HepG2 (cell line): ENCODE data around the gene ANKRD49. TPM values are rescaled to one million over a fixed set of nuclear protein-coding genes. Genes with fewer than 3 reads are reported as not detected.
A peak's percentile ranks its signal among the peaks of the same experiment; 100 is the strongest.

Source experiments
- DMTF1 ChIP-seq: sonication (generic); formaldehyde crosslinking; IDR thresholded peaks from 2 replicates; pipeline ENCODE4 v1.4.0; 2020; ENCODE audit warnings: mild to moderate bottlenecking, missing genetic modification reagents
- MAZ ChIP-seq, 2 experiments: sonication (generic) in 1 of 2; formaldehyde crosslinking in 1 of 2; IDR thresholded peaks; 2 replicates each; pipeline versions ENCODE4 v1.5.0 to v1.6.1; 2012 to 2020; ENCODE audit warnings: low read depth in 2 of 2, mild to moderate bottlenecking in 2 of 2, borderline replicate concordance in 1 of 2, improper control_type of control experiment in 1 of 2, low read length in 1 of 2, missing genetic modification reagents in 1 of 2, moderate library complexity in 1 of 2
- MED1 ChIP-seq: sonication (generic); formaldehyde crosslinking; IDR thresholded peaks from 2 replicates; pipeline ENCODE4 v1.4.0; 2020; ENCODE audit warnings: missing genetic modification reagents
- TSC22D2 ChIP-seq: sonication (generic); formaldehyde crosslinking; IDR thresholded peaks from 2 replicates; pipeline ENCODE4 v1.5.1; 2020; ENCODE audit warnings: missing genetic modification reagents, mild to moderate bottlenecking, borderline replicate concordance
- ZBTB49 ChIP-seq: sonication (generic); formaldehyde crosslinking; IDR thresholded peaks from 2 replicates; pipeline ENCODE4 v1.4.0; 2020; ENCODE audit warnings: missing genetic modification reagents, borderline replicate concordance
- ZKSCAN5 ChIP-seq: sonication (generic); formaldehyde crosslinking; IDR thresholded peaks from 2 replicates; pipeline ENCODE4 v1.5.1; 2020; ENCODE audit warnings: mild to moderate bottlenecking, missing genetic modification reagents
- ZNF567 ChIP-seq: sonication (generic); formaldehyde crosslinking; IDR thresholded peaks from 2 replicates; pipeline ENCODE4 v1.8.1; 2023; ENCODE audit warnings: mild to moderate bottlenecking, missing genetic modification reagents, borderline replicate concordance
- ZNF746 ChIP-seq: sonication (generic); formaldehyde crosslinking; IDR thresholded peaks from 2 replicates; pipeline ENCODE4 v1.8.0; 2022; ENCODE audit warnings: mild to moderate bottlenecking, missing genetic modification reagents
- ZNF777 ChIP-seq: sonication (generic); formaldehyde crosslinking; IDR thresholded peaks from 2 replicates; pipeline ENCODE4 v1.4.0; 2020; ENCODE audit warnings: missing genetic modification reagents
- ZSCAN30 ChIP-seq: sonication (generic); formaldehyde crosslinking; IDR thresholded peaks from 2 replicates; pipeline ENCODE4 v1.5.0; 2020; ENCODE audit warnings: mild to moderate bottlenecking, missing genetic modification reagents
- polyA plus RNA-seq, 8 experiments: library from polyadenylated mRNA; depleted of rRNA in 3 of 8; stranded (reverse) in 7 of 8; unstranded in 1 of 8; fragments of >200 nt; fragmentation: Illumina TruSeq in 4 of 8; extraction: Trizol in 4 of 8; gene quantifications; 2 replicates each; pipeline versions ENCODE4 v1.2.1 to v1.2.3, GENCODE V29; 2011 to 2016; ENCODE audit warnings: low read depth in 4 of 8, missing spikeins in 1 of 8, mixed read lengths in 1 of 8; ENCODE audit not compliant: insufficient read depth in 1 of 8
- total RNA-seq, 5 experiments: library from RNA; depleted of rRNA; stranded (reverse); fragments of >200 nt; fragmentation: Illumina TruSeq; extraction: Trizol; gene quantifications; 2 replicates each; pipeline ENCODE4 v1.2.3, GENCODE V29; 2016; ENCODE audit warnings: low read depth in 1 of 5
- TF ChIP-seq, protein P1 (sequence below): conservative IDR thresholded peaks from 2 replicates; pipeline ENCODE4 v1.6.1; 2018; ENCODE audit warnings: missing genetic modification reagents
- TF ChIP-seq, protein P2 (sequence below): sonication (generic); formaldehyde crosslinking; IDR thresholded peaks from 2 replicates; pipeline ENCODE4 v1.5.1; 2020; ENCODE audit warnings: mild to moderate bottlenecking, missing genetic modification reagents, moderate library complexity
- TF ChIP-seq, protein P3 (sequence below): IDR thresholded peaks from 2 replicates; pipeline ENCODE4 v1.6.1; 2016
- TF ChIP-seq, protein P4 (sequence below): sonication (generic); formaldehyde crosslinking; IDR thresholded peaks from 2 replicates; pipeline ENCODE4 v1.5.0; 2020; ENCODE audit warnings: missing genetic modification reagents, mild to moderate bottlenecking, borderline replicate concordance

The ANKRD49 gene
- total and polyA plus RNA-seq, 2 of the 13 experiments (the other 11 are each of a cell fraction or from before 2014, with no cell fraction given), result 14.2 to 14.3 TPM

- TF ChIP-seq ZBTB49 (CRISPR knock-in tag), result no peak
- TF ChIP-seq DMTF1 (CRISPR knock-in tag), result no peak
- peak; percentile 57; the same call in 1 of the 2 replicates for TF ChIP-seq ZNF777
- TF ChIP-seq ZSCAN30 (CRISPR knock-in tag), result no peak
- TF ChIP-seq, protein P1, sequence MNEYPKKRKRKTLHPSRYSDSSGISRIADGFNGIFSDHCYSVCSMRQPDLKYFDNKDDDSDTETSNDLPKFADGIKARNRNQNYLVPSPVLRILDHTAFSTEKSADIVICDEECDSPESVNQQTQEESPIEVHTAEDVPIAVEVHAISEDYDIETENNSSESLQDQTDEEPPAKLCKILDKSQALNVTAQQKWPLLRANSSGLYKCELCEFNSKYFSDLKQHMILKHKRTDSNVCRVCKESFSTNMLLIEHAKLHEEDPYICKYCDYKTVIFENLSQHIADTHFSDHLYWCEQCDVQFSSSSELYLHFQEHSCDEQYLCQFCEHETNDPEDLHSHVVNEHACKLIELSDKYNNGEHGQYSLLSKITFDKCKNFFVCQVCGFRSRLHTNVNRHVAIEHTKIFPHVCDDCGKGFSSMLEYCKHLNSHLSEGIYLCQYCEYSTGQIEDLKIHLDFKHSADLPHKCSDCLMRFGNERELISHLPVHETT, result no peak; the same call in 1 of the 2 replicates
- no peak for TF ChIP-seq ZNF567 (CRISPR knock-in tag)
- TF ChIP-seq, protein P2, sequence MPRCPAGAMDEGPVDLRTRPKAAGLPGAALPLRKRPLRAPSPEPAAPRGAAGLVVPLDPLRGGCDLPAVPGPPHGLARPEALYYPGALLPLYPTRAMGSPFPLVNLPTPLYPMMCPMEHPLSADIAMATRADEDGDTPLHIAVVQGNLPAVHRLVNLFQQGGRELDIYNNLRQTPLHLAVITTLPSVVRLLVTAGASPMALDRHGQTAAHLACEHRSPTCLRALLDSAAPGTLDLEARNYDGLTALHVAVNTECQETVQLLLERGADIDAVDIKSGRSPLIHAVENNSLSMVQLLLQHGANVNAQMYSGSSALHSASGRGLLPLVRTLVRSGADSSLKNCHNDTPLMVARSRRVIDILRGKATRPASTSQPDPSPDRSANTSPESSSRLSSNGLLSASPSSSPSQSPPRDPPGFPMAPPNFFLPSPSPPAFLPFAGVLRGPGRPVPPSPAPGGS (CRISPR knock-in tag), result no peak
- TF ChIP-seq MAZ (IDR thresholded peaks at IDR 0.05; ENCODE audit: borderline replicate concordance, low read depth, low read length), result no peak
- TF ChIP-seq MAZ (CRISPR knock-in tag; IDR thresholded peaks at IDR 0.05; ENCODE audit: low read depth), result no peak
- TF ChIP-seq, protein P3, sequence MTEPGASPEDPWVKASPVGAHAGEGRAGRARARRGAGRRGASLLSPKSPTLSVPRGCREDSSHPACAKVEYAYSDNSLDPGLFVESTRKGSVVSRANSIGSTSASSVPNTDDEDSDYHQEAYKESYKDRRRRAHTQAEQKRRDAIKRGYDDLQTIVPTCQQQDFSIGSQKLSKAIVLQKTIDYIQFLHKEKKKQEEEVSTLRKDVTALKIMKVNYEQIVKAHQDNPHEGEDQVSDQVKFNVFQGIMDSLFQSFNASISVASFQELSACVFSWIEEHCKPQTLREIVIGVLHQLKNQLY, result no peak
- TF ChIP-seq ZNF746, result peak; percentile 76
- no peak for TF ChIP-seq ZKSCAN5 (CRISPR knock-in tag)
- TF ChIP-seq MED1 (CRISPR knock-in tag), result no peak
- no peak for TF ChIP-seq TSC22D2 (CRISPR knock-in tag)
- TF ChIP-seq, protein P4, sequence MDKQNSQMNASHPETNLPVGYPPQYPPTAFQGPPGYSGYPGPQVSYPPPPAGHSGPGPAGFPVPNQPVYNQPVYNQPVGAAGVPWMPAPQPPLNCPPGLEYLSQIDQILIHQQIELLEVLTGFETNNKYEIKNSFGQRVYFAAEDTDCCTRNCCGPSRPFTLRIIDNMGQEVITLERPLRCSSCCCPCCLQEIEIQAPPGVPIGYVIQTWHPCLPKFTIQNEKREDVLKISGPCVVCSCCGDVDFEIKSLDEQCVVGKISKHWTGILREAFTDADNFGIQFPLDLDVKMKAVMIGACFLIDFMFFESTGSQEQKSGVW (CRISPR knock-in tag), result no peak
Measured at GRCh38 chr11:94543695-94544645, 50.2 kb downstream of the ANKRD49 start, which contains the start of gene FUT4 (continued).
